ENCODE data around the gene EPAS1. TPM values are rescaled to one million over a fixed set of nuclear protein-coding genes. Genes with fewer than 3 reads are reported as not detected.
A peak's percentile ranks its signal among the peaks of the same experiment; 100 is the strongest.

Gene EPAS1
- total RNA-seq, 1 donor from 2014 or later: 0.15 TPM

DNA sequence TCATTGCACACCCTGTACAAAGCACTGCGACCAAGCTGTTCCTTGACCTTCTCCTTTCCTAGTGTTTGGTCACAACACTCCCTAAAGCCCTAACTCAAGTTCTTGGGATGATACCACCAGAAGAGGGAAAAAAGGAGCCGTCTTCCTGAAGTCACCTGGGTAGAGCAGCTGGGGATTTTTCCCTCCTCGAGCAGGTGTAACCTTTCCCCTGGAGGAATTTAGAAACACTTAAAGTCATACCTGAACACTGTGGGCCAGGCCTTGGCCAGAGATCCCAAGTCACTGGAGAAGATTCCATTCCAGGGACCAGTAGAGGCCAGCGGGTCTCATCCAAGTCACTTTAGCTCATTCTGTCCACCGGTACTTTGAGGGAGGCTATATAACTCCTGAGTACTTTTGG is 13.2 kb downstream of the EPAS1 start:
- Histone ChIP-seq H3K9ac (no peak overlapping the region), H2AFZ (replicated peaks) (no peak overlapping the region), H3K9me3 (ENCODE audit: low read depth) (no peaks in the 10 kb centered on the region), H3K36me3 (no peaks in the 10 kb centered on the region), H3K4me2 (no peak overlapping the region), H4K20me1 (ENCODE audit: low read depth) (no peaks in the 10 kb centered on the region), H3K27ac (no peak overlapping the region), H3K79me2 (ENCODE audit: low read depth) (no peaks in the 10 kb centered on the region), H3K4me3 (no peak overlapping the region), H3F3A (ENCODE audit: low read depth) (no peaks in the 10 kb centered on the region), H3K4me1 (no peaks in the 10 kb centered on the region), H3K27me3 (no peaks in the 10 kb centered on the region)
- peaks cover 11% of the 10 kb centered on the region for H3K27me3 Mint-ChIP-seq (ENCODE audit: insufficient read depth, low read depth)
- no peaks in the 10 kb centered on the region for H3K4me1 Mint-ChIP-seq
- no peak overlapping the region for H3K4me3 Mint-ChIP-seq
- TF ChIP-seq CTCF (IDR thresholded peaks at IDR 0.05) (no peak), EZH2 (IDR thresholded peaks at IDR 0.05) (no peak), EZH2phosphoT487 (IDR thresholded peaks at IDR 0.05) (no peak)
- H3K36me3 Mint-ChIP-seq: no peaks in the 10 kb centered on the region
- no peaks in the 10 kb centered on the region for H3K9me3 Mint-ChIP-seq
- H3K27ac Mint-ChIP-seq: peak overlapping the region; percentile 6
- no peak for DNase-seq (ENCODE audit: low spot score)

GRCh38 chr2:46311651-46312223 is 14.5 kb downstream of the EPAS1 start:
- no peaks in the 10 kb centered on the region for H3K4me1 Mint-ChIP-seq
- Histone ChIP-seq H3F3A (ENCODE audit: low read depth) (no peaks in the 10 kb centered on the region), H3K9ac (no peak overlapping the region), H3K9me3 (ENCODE audit: low read depth) (no peaks in the 10 kb centered on the region), H3K27me3 (no peaks in the 10 kb centered on the region), H2AFZ (replicated peaks) (no peak overlapping the region), H3K36me3 (no peaks in the 10 kb centered on the region), H4K20me1 (ENCODE audit: low read depth) (no peaks in the 10 kb centered on the region), H3K4me1 (no peaks in the 10 kb centered on the region), H3K4me2 (no peak overlapping the region), H3K27ac (no peak overlapping the region), H3K79me2 (ENCODE audit: low read depth) (no peaks in the 10 kb centered on the region), H3K4me3 (no peak overlapping the region)
- H3K27me3 Mint-ChIP-seq (ENCODE audit: insufficient read depth, low read depth): peaks cover 11% of the 10 kb centered on the region
- TF ChIP-seq EZH2 (IDR thresholded peaks at IDR 0.05): no peak
- no peak for TF ChIP-seq CTCF (IDR thresholded peaks at IDR 0.05)
- TF ChIP-seq EZH2phosphoT487 (IDR thresholded peaks at IDR 0.05): no peak
- H3K9me3 Mint-ChIP-seq: no peaks in the 10 kb centered on the region
- H3K27ac Mint-ChIP-seq: no peak overlapping the region
- H3K4me3 Mint-ChIP-seq: no peak overlapping the region
- no peaks in the 10 kb centered on the region for H3K36me3 Mint-ChIP-seq
- no peak for DNase-seq (ENCODE audit: low spot score)

DNA sequence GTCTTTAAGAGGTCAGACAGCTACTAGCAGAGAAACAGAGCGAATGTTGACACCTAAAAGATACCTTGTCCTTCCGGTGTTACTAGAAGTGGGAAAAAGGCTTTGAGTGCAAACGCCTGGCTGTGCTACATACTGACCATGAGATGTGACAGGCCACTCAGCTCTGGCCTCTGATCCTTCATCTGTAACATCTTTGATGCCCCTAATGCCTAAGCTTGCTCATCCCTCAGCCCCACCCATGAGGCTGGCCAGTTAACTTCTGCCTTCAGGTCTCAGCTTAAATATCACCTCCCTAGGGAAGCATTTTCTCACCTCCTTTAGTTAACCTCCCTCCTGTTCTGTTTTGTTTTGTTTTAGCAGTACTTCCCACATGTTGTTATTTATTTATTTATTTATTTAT is 15.9 kb downstream of the EPAS1 start:
- Histone ChIP-seq H3K4me1 (no peaks in the 10 kb centered on the region), H4K20me1 (ENCODE audit: low read depth) (no peaks in the 10 kb centered on the region), H2AFZ (replicated peaks) (no peak overlapping the region), H3K4me2 (no peak overlapping the region), H3K79me2 (ENCODE audit: low read depth) (no peaks in the 10 kb centered on the region), H3K4me3 (no peak overlapping the region), H3K27ac (no peak overlapping the region), H3K9me3 (ENCODE audit: low read depth) (no peaks in the 10 kb centered on the region), H3K9ac (no peak overlapping the region), H3F3A (ENCODE audit: low read depth) (no peaks in the 10 kb centered on the region), H3K27me3 (no peaks in the 10 kb centered on the region), H3K36me3 (no peaks in the 10 kb centered on the region)
- H3K27ac Mint-ChIP-seq: no peak overlapping the region
- no peak for TF ChIP-seq EZH2 (IDR thresholded peaks at IDR 0.05)
- TF ChIP-seq EZH2phosphoT487 (IDR thresholded peaks at IDR 0.05): no peak
- TF ChIP-seq CTCF (IDR thresholded peaks at IDR 0.05): no peak
- peaks cover 11% of the 10 kb centered on the region for H3K27me3 Mint-ChIP-seq (ENCODE audit: insufficient read depth, low read depth)
- no peaks in the 10 kb centered on the region for H3K4me1 Mint-ChIP-seq
- DNase-seq (ENCODE audit: low spot score): no peak
- no peaks in the 10 kb centered on the region for H3K9me3 Mint-ChIP-seq
- no peak overlapping the region for H3K4me3 Mint-ChIP-seq
- H3K36me3 Mint-ChIP-seq: no peaks in the 10 kb centered on the region
